ENCODE results near the gene SH3BGR.
"Not testable (repeated sequence)": the region's sequence is repeated elsewhere in the genome, so short reads cannot be mapped to it uniquely, and the experiment has no call there.

The SH3BGR gene

GRCh38 chr21:39451332-39452206, at the start of gene SH3BGR:
Gene SH3BGR, plus strand, starts transcription at chr21:39451970. Its CDS starts 127 bp downstream, at chr21:39452097.
- DNase-seq: no peak

GRCh38 chr21:39406065-39406464, 45.7 kb upstream of the SH3BGR start:
- no peak for DNase-seq

- not testable (repeated sequence) for DNase-seq
Observed at GRCh38 chr21:39419204-39419603, 32.6 kb upstream of the SH3BGR start.

- DNase-seq: no peak
Observed at GRCh38 chr21:39422527-39423241, 29.1 kb upstream of the SH3BGR start.

GRCh38 chr21:39429445-39429844, 22.3 kb upstream of the SH3BGR start:
- DNase-seq: no peak

GRCh38 chr21:39430016-39430415, 21.8 kb upstream of the SH3BGR start:
- no peak for DNase-seq

- no peak for DNase-seq
Observed at GRCh38 chr21:39430457-39430856, 21.3 kb upstream of the SH3BGR start.

- no peak for DNase-seq
Observed at GRCh38 chr21:39430954-39431353, 20.8 kb upstream of the SH3BGR start.

- DNase-seq: no peak
Observed at GRCh38 chr21:39434950-39435349, 16.8 kb upstream of the SH3BGR start.

- DNase-seq: no peak
Observed at GRCh38 chr21:39439232-39439631, 12.5 kb upstream of the SH3BGR start.

- DNase-seq: peak; percentile 52
Observed at GRCh38 chr21:39441502-39442475, 10.0 kb upstream of the SH3BGR start.

GRCh38 chr21:39444421-39445180, 7.2 kb upstream of the SH3BGR start:
- DNase-seq: no peak

- DNase-seq: peak; percentile 76
Observed at GRCh38 chr21:39445321-39446269, 6.2 kb upstream of the SH3BGR start, which contains the start of gene LCA5L. Gene LCA5L, minus strand, starts transcription at chr21:39445778. Its CDS starts 17,285 bp downstream, at chr21:39428493.

GRCh38 chr21:39447264-39447663, 4.5 kb upstream of the SH3BGR start:
- DNase-seq: no peak

GRCh38 chr21:39452207-39452969, 618 bp downstream of the SH3BGR start:
- DNase-seq: no peak

- no peak for DNase-seq
Observed at GRCh38 chr21:39452970-39453342, 1.2 kb downstream of the SH3BGR start.

- DNase-seq: no peak
Observed at GRCh38 chr21:39453571-39454179, 1.9 kb downstream of the SH3BGR start.

GRCh38 chr21:39454949-39455668, 3.3 kb downstream of the SH3BGR start:
- DNase-seq: no peak

- DNase-seq: no peak
Observed at GRCh38 chr21:39456665-39457064, 4.9 kb downstream of the SH3BGR start.
